HG03159 (cell line): Measurements from ENCODE around the gene ZKSCAN1.
A peak's percentile ranks its signal among the peaks of the same experiment; 100 is the strongest.

ENCODE experiments used
- ATAC-seq: cut with Tn5 transposase; IDR thresholded peaks from one replicate; pipeline ENCODE4 v1.9.1; 2021; ENCODE audit warnings: mild to moderate bottlenecking, moderate library complexity; ENCODE audit not compliant: unreplicated experiment

Gene ZKSCAN1

GRCh38 chr7:100075418-100075817 lies 60.0 kb downstream of the ZKSCAN1 start:
- ATAC-seq: no peak

DNA sequence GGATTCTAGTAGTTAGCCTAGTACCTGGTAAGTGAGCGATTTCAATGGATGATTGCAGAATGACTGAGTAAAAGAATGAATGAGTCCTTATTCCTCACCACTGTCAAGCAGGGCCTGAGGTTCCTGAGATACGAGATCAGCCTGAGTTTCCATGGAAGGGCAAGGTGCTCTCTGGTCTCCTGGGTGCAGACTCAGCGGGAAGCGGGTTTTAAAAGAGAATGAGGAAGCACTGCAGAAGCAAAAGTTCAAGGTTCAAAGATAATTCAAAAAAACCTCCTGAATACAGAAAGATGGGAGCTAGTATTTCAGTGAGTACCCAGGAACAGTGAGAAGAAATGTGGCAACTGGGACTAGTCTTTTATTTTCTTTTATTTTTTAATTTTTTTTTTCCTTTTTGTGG lies 61.8 kb downstream of the ZKSCAN1 start:
- ATAC-seq: no peak

DNA sequence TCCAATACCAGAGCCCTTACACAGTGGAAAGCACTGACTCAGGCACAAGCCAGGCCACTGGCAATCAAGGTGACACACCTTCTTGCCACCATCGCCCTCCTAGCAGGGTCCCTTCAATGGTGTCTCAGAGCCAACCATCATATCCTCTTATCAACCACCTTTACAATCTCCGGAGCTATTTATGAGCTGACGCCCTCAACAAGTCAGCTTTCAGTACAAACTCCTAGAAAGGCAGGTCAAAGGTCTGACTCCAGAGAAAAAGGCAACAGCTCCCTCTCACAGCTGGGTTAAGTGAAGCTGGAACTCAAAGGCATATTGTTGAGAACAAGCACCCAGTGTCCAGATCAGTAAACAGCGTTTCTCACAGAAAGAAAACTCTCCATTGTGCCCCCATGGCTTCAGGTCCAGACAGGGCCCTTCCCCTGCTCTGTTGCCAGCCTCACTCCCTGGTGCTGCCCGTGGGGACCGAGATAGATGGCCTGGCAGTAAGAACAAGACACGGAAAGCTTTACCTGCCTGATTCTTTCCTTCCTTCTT lies 63.7 kb downstream of the ZKSCAN1 start:
- ATAC-seq: no peak

- peak; percentile 4 for ATAC-seq
Measured at GRCh38 chr7:100080907-100081534, 65.6 kb downstream of the ZKSCAN1 start.

GRCh38 chr7:100081535-100082102 lies 66.2 kb downstream of the ZKSCAN1 start, which contains the start of gene ZNF3:
TSS of gene ZNF3 (minus strand) at chr7:100081723. CDS start at chr7:100077357, 4,366 bp downstream.
- ATAC-seq: peak; percentile 74

DNA sequence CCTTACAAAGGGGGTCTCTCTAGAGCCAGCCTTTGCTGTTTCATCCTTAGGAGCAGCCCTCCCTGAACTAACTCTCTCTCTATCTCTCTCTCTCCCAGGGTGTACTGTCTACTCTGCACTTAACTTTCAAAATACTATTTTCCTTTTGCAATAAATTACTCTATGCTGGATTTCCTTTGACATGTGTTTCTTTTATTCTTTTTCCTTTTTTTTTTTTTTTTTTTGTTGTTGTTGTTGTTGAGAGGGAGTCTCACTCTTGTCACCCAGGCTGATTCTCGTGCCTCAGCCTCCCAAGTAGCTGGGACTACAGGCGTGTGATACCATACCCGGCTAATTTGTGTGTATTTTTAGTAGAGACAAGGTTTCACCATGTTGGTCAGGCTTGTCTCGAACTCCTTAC lies 67.6 kb downstream of the ZKSCAN1 start:
- no peak for ATAC-seq

- no peak for ATAC-seq
Measured at GRCh38 chr7:100085515-100085914, 70.1 kb downstream of the ZKSCAN1 start.

- ATAC-seq: no peak
Measured at GRCh38 chr7:100087055-100087750, 71.8 kb downstream of the ZKSCAN1 start.

DNA sequence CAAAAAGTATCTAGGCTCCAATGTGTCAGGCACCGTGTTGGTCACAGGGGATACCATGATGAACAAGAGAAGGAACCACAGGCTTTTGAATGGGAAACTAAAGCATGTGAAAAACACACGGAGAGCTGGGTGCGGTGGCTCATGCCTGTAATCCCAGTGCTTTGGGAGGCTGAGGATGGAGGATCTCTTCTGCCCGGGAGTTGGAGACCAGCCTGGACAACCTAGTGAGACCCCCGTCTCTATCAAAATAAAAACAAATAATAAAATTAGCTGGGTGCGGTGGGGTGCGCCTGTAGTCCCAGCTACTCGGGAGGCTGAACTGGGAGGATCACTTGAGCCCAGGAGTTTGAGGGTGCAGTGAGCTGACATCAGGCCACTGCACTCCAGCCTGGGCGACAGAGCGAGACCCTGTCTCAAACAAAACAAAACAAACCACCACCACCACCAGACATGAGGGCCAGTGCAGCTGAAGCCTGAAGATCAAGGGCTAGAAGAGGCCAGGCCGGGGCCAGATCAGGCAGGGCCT lies 72.8 kb downstream of the ZKSCAN1 start:
- ATAC-seq: peak; percentile 24

- ATAC-seq: peak; percentile 61
Measured at GRCh38 chr7:100088621-100089457, 73.4 kb downstream of the ZKSCAN1 start, which contains the start of gene COPS6. TSS of gene COPS6 (plus strand) at chr7:100088969. CDS start at chr7:100088991, 22 bp downstream.

DNA sequence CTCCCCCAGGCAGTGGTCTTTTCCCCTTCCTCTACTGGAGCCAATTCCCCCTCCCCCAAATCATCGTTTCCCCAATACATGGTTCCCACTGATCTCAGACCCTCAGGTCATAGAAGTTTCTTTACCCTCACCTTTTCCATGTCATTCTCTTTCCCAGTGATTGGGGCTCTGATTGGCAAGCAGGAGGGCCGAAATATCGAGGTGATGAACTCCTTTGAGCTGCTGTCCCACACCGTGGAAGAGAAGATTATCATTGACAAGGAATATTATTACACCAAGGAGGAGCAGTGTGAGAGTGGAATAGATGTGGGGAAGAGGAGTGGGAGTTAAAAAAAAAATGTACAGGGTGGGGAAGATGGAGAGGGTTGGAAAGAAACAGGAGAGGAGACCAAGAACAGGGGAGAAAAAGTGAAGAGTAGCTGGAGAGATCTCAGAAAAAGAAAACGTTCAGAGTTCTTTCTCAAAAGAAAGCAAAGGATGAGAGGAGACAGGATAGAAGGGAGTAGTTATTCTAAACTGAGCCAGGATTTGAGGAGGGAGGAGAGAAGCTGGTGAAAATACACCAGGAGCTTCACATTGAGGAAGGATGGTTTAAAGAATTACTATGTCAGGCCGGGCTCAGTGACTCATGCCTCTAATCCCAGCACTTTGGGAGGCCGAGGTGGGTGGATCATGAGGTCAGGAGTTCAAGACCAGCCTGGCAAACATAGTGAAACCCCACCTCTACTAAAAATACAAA lies 74.2 kb downstream of the ZKSCAN1 start:
- ATAC-seq: no peak

GRCh38 chr7:100090527-100091410 lies 75.4 kb downstream of the ZKSCAN1 start:
- no peak for ATAC-seq
